T-helper 2 cell treated with Interferon-gamma antibody and Interleukin-4, amounts not matched to agents 100 ng/mL and 5 ng/mL, for 36 hours (primary cell): ENCODE results near the gene DDX51. TPM values are rescaled to one million over a fixed set of nuclear protein-coding genes. Genes with fewer than 3 reads are reported as not detected.

Source experiments
- intact Hi-C: fragments of 100-400 bp; cut with micrococcal nuclease; formaldehyde crosslinking; loops from one replicate; pipeline ENCODE4 v1.15.1; 2023
- total RNA-seq: library from RNA; stranded (reverse); gene quantifications from 2 replicates; pipeline ENCODE4 v1.2.3, GENCODE V29; 2022

DDX51 gene
- total RNA-seq, 1 donor from 2014 or later: 35.0 TPM

GRCh38 chr12:132168311-132169031 is 24.4 kb upstream of the DDX51 start:
- intact Hi-C loops: no loop called here

GRCh38 chr12:132167611-132168310 is 23.6 kb upstream of the DDX51 start:
- intact Hi-C loops: no loop called here

- intact Hi-C loops: no loop called here
Observed at GRCh38 chr12:132166801-132167591, 22.9 kb upstream of the DDX51 start.

GRCh38 chr12:132166093-132166492 is 22.0 kb upstream of the DDX51 start:
- intact Hi-C loops: no loop called here

- intact Hi-C loops: no loop called here
Observed at GRCh38 chr12:132165584-132165983, 21.5 kb upstream of the DDX51 start.

GRCh38 chr12:132164426-132164825 is 20.3 kb upstream of the DDX51 start:
- intact Hi-C loops: no loop called here

GRCh38 chr12:132163911-132164288 is 19.8 kb upstream of the DDX51 start:
- intact Hi-C loops: no loop called here

GRCh38 chr12:132163041-132163910 is 19.2 kb upstream of the DDX51 start:
- intact Hi-C loops: no loop called here

- intact Hi-C loops: loop anchor here (1.0 kb wide), 1 partner anchor 27 kb away; no protein-coding TSS in a partner anchor
Observed at GRCh38 chr12:132162508-132163031, 18.5 kb upstream of the DDX51 start.

GRCh38 chr12:132161796-132162507 is 17.8 kb upstream of the DDX51 start:
- intact Hi-C loops: loop anchor here (1.0 kb wide), 1 partner anchor 27 kb away; no protein-coding TSS in a partner anchor

GRCh38 chr12:132161036-132161781 is 17.1 kb upstream of the DDX51 start:
- intact Hi-C loops: no loop called here

GRCh38 chr12:132160601-132161035 is 16.5 kb upstream of the DDX51 start:
- intact Hi-C loops: no loop called here

- intact Hi-C loops: no loop called here
Observed at GRCh38 chr12:132160016-132160415, 15.9 kb upstream of the DDX51 start.

- intact Hi-C loops: no loop called here
Observed at GRCh38 chr12:132159555-132160003, 15.5 kb upstream of the DDX51 start.

GRCh38 chr12:132158677-132159554 is 14.8 kb upstream of the DDX51 start:
- intact Hi-C loops: no loop called here

GRCh38 chr12:132157733-132158409 is 13.8 kb upstream of the DDX51 start:
- intact Hi-C loops: no loop called here

GRCh38 chr12:132156573-132157325 is 12.6 kb upstream of the DDX51 start:
- intact Hi-C loops: no loop called here
